Left lung (tissue), 10 donors: ENCODE data around the gene HTR4. TPM values are rescaled to one million over a fixed set of nuclear protein-coding genes. Genes with fewer than 3 reads are reported as not detected.
"Not testable (repeated sequence)": the region's sequence is repeated elsewhere in the genome, so short reads cannot be mapped to it uniquely, and the experiment has no call there.

Experiments used
- ATAC-seq: fragments of 200-7000 bp; cut with Tn5 transposase; one replicate; pipeline ENCODE4 v1.9.1; 2020; ENCODE audit warnings: moderate library complexity
- DNase-seq, 4 donors: peaks; one replicate each; pipeline ENCODE4 v3.0.0-alpha.2; 2013 to 2020
- H3K27ac ChIP-seq, 2 donors: fragments of 200-600 bp; sonication (generic) in 1 of 2; one replicate each; pipeline versions ENCODE4 v1.5.0 to v1.8.0; 2020 to 2021
- H3K27me3 ChIP-seq, 2 donors: fragments of 200-600 bp; sonication (generic) in 1 of 2; one replicate each; pipeline versions ENCODE4 v1.5.0 to v1.8.0; 2020 to 2021
- H3K36me3 ChIP-seq, 2 donors: fragments of 200-600 bp; sonication (generic) in 1 of 2; one replicate each; pipeline versions ENCODE4 v1.5.0 to v1.8.0; 2020 to 2021
- H3K4me1 ChIP-seq, 2 donors: fragments of 200-600 bp; one replicate each; pipeline ENCODE4 v1.8.0; 2021
- H3K4me3 ChIP-seq, 2 donors: fragments of 200-600 bp; sonication (generic) in 1 of 2; one replicate each; pipeline versions ENCODE4 v1.5.0 to v1.8.0; 2020 to 2021; ENCODE audit warnings: mild to moderate bottlenecking in 1 of 2
- H3K9me3 ChIP-seq, 2 donors: fragments of 200-600 bp; sonication (generic) in 1 of 2; one replicate each; pipeline versions ENCODE4 v1.5.0 to v1.8.0; 2020 to 2021
- intact Hi-C, 2 donors: fragments of 100-400 bp; cut with DNase I; formaldehyde crosslinking; loops; one replicate each; pipeline versions ENCODE4 v1.11.2 to v1.14.2; 2022
- polyA plus RNA-seq, 6 donors: library from polyadenylated mRNA; unstranded; fragments of 120-200 nt; gene quantifications; one replicate each; pipeline ENCODE4 v1.2.1, GENCODE V29; 2013; ENCODE audit not compliant: insufficient read length in 6 of 6
- total RNA-seq, 2 donors: library from RNA; stranded (reverse); fragmentation: NEBNext Ultra II Directional; extraction: Animal tissue kit (Norgen Biotek cat#: 25700); gene quantifications; one replicate each; pipeline ENCODE4 v1.2.1, GENCODE V29; 2021
- TF ChIP-seq, protein P1 (sequence below), 2 donors: fragments of 200-600 bp; sonication (generic) in 1 of 2; IDR thresholded peaks; one replicate each; pipeline versions ENCODE4 v1.5.0 to v1.8.0; 2021; ENCODE audit warnings: antibody characterized with exemption in 2 of 2
- donor health status: DM: no; HTN: yes; CAD: no.
- donor health status: DM: no; HTN: no; CAD: no.

The HTR4 gene
- total and polyA plus RNA-seq, 8 donors, result 0.38 to 1.5 (median 0.76) TPM; not detected in 2

DNA sequence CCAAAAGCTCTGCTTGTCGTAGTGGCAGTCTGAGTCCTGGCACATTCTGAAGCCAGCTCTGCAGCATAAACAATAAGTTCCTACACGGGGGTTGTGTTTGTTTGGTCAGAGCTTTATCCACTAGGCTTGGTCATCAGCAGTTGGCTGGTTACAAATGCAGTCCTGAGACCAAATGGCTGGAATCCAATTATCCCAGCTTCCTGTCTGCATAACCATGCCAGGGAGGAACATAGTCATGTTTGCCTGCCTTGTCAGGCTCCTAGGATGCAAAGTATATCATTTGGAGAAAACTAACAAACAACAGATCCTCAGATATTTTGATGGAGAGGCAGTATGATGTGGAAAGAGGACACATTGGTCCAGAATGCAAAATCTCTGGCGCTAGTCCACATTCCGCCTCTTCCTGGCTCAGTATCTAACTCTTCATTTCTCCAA, 184.8 kb downstream of the HTR4 start:
- Histone ChIP-seq H3K4me3 (no peak overlapping the region), H3K9me3 (no peaks in the 10 kb centered on the region), H3K27ac (peak overlapping the region in 1 of 2 donors; percentile 40), H3K36me3 (no peaks in the 10 kb centered on the region), H3K27me3 (no peaks in the 10 kb centered on the region), H3K4me1 (peaks cover 0 to 28% of the 10 kb centered on the region in 2 donors)
- DNase-seq (peak in 2 of 4 donors; percentile 59 to 83), ATAC-seq (peak; percentile 24)
- TF ChIP-seq, protein P1, sequence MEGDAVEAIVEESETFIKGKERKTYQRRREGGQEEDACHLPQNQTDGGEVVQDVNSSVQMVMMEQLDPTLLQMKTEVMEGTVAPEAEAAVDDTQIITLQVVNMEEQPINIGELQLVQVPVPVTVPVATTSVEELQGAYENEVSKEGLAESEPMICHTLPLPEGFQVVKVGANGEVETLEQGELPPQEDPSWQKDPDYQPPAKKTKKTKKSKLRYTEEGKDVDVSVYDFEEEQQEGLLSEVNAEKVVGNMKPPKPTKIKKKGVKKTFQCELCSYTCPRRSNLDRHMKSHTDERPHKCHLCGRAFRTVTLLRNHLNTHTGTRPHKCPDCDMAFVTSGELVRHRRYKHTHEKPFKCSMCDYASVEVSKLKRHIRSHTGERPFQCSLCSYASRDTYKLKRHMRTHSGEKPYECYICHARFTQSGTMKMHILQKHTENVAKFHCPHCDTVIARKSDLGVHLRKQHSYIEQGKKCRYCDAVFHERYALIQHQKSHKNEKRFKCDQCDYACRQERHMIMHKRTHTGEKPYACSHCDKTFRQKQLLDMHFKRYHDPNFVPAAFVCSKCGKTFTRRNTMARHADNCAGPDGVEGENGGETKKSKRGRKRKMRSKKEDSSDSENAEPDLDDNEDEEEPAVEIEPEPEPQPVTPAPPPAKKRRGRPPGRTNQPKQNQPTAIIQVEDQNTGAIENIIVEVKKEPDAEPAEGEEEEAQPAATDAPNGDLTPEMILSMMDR (IDR thresholded peaks at IDR 0.05), result no peak
- intact Hi-C loops, result no loop called here

DNA sequence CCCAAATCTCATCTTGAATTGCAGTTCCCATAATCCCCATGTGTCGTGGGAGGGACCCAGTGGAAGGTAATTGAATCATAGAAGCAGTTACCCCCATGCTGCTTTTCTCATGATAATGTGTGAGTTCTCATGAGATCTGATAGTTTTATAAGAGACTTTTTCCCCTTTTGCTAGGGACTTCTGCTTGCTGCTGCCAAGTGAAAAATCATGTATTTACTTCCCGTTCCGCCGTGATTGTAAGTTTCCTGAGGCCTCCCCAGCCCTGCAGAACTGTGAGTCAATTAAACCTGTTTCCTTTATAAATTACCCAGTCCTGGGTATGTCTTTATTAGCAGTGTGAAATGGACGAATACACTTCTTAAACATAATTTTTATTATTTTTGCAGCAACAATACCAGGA, 185.6 kb downstream of the HTR4 start:
- intact Hi-C loops, DNase-seq, H3K9me3 ChIP-seq, ATAC-seq, H3K27me3 ChIP-seq, H3K36me3 ChIP-seq, H3K4me3 ChIP-seq: not testable (repeated sequence)
- Histone ChIP-seq H3K4me1 (peaks cover 0 to 28% of the 10 kb centered on the region in 2 donors), H3K27ac (peak overlapping the region in 1 of 2 donors; percentile 40)

DNA sequence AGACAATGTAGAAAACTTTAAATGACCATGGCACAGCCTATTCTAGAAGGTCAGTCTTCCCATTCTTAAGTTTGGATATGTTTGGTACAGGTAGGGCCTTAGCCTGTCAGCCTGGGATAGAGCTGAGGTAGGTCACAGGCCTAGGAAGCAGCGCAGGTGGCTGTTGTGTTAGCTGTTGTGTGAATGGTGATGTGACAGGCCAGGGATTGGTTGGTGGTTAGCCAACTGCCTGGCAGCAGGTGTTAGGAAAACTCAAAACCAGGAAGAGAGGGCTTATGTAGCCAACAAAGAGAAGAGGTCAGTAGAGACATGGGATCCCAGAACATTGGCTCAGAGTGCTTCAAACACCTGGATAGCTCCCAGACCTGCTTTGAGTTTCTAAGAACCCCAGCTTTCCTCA, 186.4 kb downstream of the HTR4 start:
- no peaks in the 10 kb centered on the region for H3K27me3 ChIP-seq

DNA sequence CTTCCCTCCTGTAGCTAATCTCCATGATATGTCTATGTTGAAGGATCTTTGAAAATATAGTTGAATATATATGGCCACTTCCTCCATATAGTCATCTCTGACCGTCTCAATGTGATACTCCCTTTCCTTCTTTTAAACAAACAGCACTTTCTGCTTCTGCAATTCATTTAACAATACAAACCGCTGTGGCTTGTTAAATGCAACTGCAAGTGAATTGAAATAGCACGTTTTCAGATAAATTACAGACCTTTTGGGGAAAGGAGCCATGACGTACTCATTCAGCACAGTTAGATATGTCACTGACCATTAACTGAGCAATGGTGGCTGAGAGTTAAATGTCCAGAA, 188.1 kb downstream of the HTR4 start:
- no peak for DNase-seq
- no peaks in the 10 kb centered on the region for H3K36me3 ChIP-seq
- no peak overlapping the region for H3K4me3 ChIP-seq
- peaks cover 0 to 28% of the 10 kb centered on the region in 2 donors for H3K4me1 ChIP-seq
- H3K9me3 ChIP-seq, result no peaks in the 10 kb centered on the region
- peak; percentile 14 for ATAC-seq
- TF ChIP-seq, protein P1 (IDR thresholded peaks at IDR 0.05), result no peak
- H3K27ac ChIP-seq, result peak overlapping the region in 1 of 2 donors; percentile 74
- intact Hi-C loops, result no loop called here
- H3K27me3 ChIP-seq, result no peaks in the 10 kb centered on the region

More for the DNA sequence above, 186.4 kb downstream of the HTR4 start:
- no peak overlapping the region for H3K27ac ChIP-seq
- TF ChIP-seq, protein P1 (IDR thresholded peaks at IDR 0.05), result no peak
- H3K9me3 ChIP-seq, result no peaks in the 10 kb centered on the region
- intact Hi-C loops, result no loop called here
- H3K4me3 ChIP-seq, result no peak overlapping the region
- no peaks in the 10 kb centered on the region for H3K36me3 ChIP-seq
- ATAC-seq (no peak), DNase-seq (no peak)
- H3K4me1 ChIP-seq, result peaks cover 0 to 28% of the 10 kb centered on the region in 2 donors

DNA sequence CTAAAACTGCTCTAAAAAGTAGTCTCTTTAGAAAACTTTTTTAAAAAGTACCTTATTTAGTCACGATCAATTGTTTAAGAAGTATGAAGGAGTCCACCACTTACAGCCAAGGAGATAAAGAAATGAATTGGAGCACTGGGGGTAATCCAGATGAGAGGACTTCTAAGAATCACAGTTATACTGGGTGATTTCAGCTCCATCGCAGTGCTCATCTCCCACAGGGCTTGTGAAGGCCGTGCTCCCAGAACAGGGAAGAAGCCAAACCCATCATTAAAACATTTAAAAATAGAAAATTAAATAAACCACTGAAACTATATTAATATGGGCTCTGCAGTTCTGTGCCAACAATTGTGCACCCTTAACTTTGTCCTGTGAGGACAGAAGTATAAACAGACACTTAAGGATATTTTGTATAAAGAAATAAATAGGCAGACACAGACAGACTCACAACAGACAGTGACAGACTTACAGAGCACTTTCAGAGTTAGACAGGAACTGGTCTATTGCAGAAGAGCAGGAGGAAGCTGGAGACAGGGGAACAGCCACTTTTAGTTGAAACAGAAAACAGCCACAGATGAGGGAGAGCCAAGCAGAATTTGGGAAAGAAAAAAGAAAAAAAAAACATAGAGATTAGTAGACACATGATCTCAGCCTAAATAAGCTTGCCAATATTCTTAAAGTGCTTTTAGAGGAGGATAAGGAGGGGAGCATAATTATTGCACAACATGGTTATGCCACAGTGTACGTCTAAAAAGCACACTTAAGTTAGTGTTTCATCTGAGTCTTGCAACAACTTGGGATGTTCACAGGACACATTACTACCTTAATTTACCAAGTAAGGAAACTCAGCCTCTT, 188.7 kb downstream of the HTR4 start:
- Histone ChIP-seq H3K27me3 (no peaks in the 10 kb centered on the region), H3K4me1 (peaks cover 0 to 28% of the 10 kb centered on the region in 2 donors), H3K27ac (peak overlapping the region in 1 of 2 donors; percentile 74), H3K4me3 (no peak overlapping the region), H3K9me3 (no peaks in the 10 kb centered on the region), H3K36me3 (no peaks in the 10 kb centered on the region)
- ATAC-seq (peak; percentile 59), DNase-seq (no peak)
- intact Hi-C loops, result no loop called here
- TF ChIP-seq, protein P1 (IDR thresholded peaks at IDR 0.05), result no peak
